HCT116 (cell line): ENCODE data around the gene IREB2. TPM values are rescaled to one million over a fixed set of nuclear protein-coding genes. Genes with fewer than 3 reads are reported as not detected.

Source experiments
- ATAC-seq: fragments of 200-7000 bp; cut with Tn5 transposase; 2 replicates; pipeline ENCODE4 v1.9.1; 2020; ENCODE audit warnings: mild to moderate bottlenecking, moderate library complexity
- BruUV-seq: library from RNA; stranded (reverse); fragments of 400-500 nt; replicated peaks from 2 replicates; lab custom pipeline; 2021; lab: Mats Ljungman, UMichigan
- CTCF ChIA-PET: fragments of 300-600 bp; sonication (Branson Sonifier 250); formaldehyde crosslinking; loops from one replicate; lab custom pipeline; 2021; ENCODE audit warnings: antibody characterized with exemption; lab: Charles Lee
- POLR2A ChIA-PET: fragments of 300-600, 350-600 bp; sonication (Branson Sonifier 250); formaldehyde crosslinking; loops from one replicate; lab custom pipeline; 2021; ENCODE audit warnings: antibody characterized with exemption; lab: Charles Lee
- RAD21 ChIA-PET, 2 experiments: fragments of 300-600 bp; sonication (Branson Sonifier 250); formaldehyde crosslinking; loops; one replicate each; lab custom pipeline; 2023; ENCODE audit warnings: low total read pairs in 2 of 2; ENCODE audit not compliant: uncharacterized antibody in 2 of 2, unreplicated experiment in 2 of 2, low non-redundant PET in 1 of 2; lab: Charles Lee
- DNase-seq: peaks from one replicate; pipeline ENCODE4 v3.0.0-alpha.2; 2010; ENCODE audit warnings: low read depth, low spot score
- H2AFZ ChIP-seq: fragments of 200-600 bp; shearing (Covaris generic), sonication (generic); 2 replicates; pipeline ENCODE4 v1.6.1; 2017; ENCODE audit warnings: low read depth, mixed run types, mixed read lengths, antibody characterized with exemption, low read length; ENCODE audit not compliant: poor library complexity, severe bottlenecking
- H3K27ac ChIP-seq: 2 replicates; pipeline ENCODE4 v1.5.1; 2012; ENCODE audit warnings: low read depth, low read length
- H3K27me3 ChIP-seq: fragments of 200-600 bp; sonication (generic); 2 replicates; pipeline ENCODE4 v1.6.1; 2016; ENCODE audit warnings: mixed run types, low read length, mixed read lengths; ENCODE audit not compliant: insufficient read depth
- H3K36me3 ChIP-seq, 2 experiments: fragments of 200-500 bp in 1 of 2; fragments of 200-600 bp in 1 of 2; sonication (Bioruptor generic) in 1 of 2; sonication (generic) in 1 of 2; 2 replicates each; pipeline versions ENCODE4 v1.5.1 to v1.6.1; 2014 to 2016; ENCODE audit warnings: low read length in 2 of 2, inconsistent platforms in 1 of 2, mixed read lengths in 1 of 2, mixed run types in 1 of 2; ENCODE audit not compliant: insufficient read depth in 2 of 2, control insufficient read depth in 1 of 2
- H3K4me1 ChIP-seq, 2 experiments: fragments of 200-600 bp in 1 of 2; sonication (generic) in 1 of 2; 2 replicates each; pipeline versions ENCODE4 v1.5.1 to v1.6.1; 2012 to 2017; ENCODE audit warnings: low read length in 2 of 2, inconsistent platforms in 1 of 2, mild to moderate bottlenecking in 1 of 2, mixed read lengths in 1 of 2, mixed run types in 1 of 2, moderate library complexity in 1 of 2; ENCODE audit not compliant: insufficient read depth in 2 of 2, control insufficient read depth in 1 of 2
- H3K4me2 ChIP-seq: fragments of 200-600 bp; sonication (generic); 2 replicates; pipeline ENCODE4 v1.6.1; 2017; ENCODE audit warnings: mixed run types, low read length, mixed read lengths
- H3K4me3 ChIP-seq, 2 experiments: fragments of 200-600 bp in 1 of 2; sonication (generic) in 1 of 2; replicated peaks in 1 of 2; 2 replicates each; pipeline ENCODE4 v1.5.1; 2011 to 2016; ENCODE audit warnings: low read length in 2 of 2, control low read depth in 1 of 2, low read depth in 1 of 2, mild to moderate bottlenecking in 1 of 2, mixed read lengths in 1 of 2, mixed run types in 1 of 2
- H3K79me2 ChIP-seq: fragments of 200-600 bp; sonication (generic); 2 replicates; pipeline ENCODE4 v1.6.1; 2017; ENCODE audit warnings: mild to moderate bottlenecking, mixed run types, low read length, moderate library complexity, mixed read lengths; ENCODE audit not compliant: insufficient read depth
- H3K9ac ChIP-seq: fragments of 200-600 bp; sonication (generic); 2 replicates; pipeline ENCODE4 v1.6.1; 2016; ENCODE audit warnings: low read length, mixed read lengths
- H3K9me2 ChIP-seq: fragments of 200-600 bp; sonication (generic), shearing (Covaris generic); 2 replicates; pipeline ENCODE4 v1.6.1; 2017; ENCODE audit warnings: mixed run types, mild to moderate bottlenecking, moderate library complexity; ENCODE audit not compliant: insufficient read depth
- H3K9me3 ChIP-seq, 2 experiments: fragments of 200-500 bp in 1 of 2; fragments of 200-600 bp in 1 of 2; sonication (Bioruptor generic) in 1 of 2; sonication (generic) in 1 of 2; 2 replicates each; pipeline ENCODE4 v1.6.1; 2014 to 2017; ENCODE audit warnings: low read length in 2 of 2, mixed read lengths in 2 of 2, inconsistent platforms in 1 of 2, low read depth in 1 of 2, mild to moderate bottlenecking in 1 of 2, mixed run types in 1 of 2, moderate library complexity in 1 of 2; ENCODE audit not compliant: control insufficient read depth in 1 of 2, insufficient read depth in 1 of 2
- H4K20me1 ChIP-seq: fragments of 200-600 bp; sonication (generic), shearing (Covaris generic); 2 replicates; pipeline ENCODE4 v1.6.1; 2017; ENCODE audit warnings: mixed run types, mild to moderate bottlenecking, moderate library complexity; ENCODE audit not compliant: insufficient read depth
- ATF3 ChIP-seq: IDR thresholded peaks from 2 replicates; pipeline ENCODE4 v1.6.1; 2012
- CBX3 ChIP-seq: IDR thresholded peaks from 2 replicates; pipeline ENCODE4 v1.6.1; 2012; ENCODE audit warnings: low read depth
- EGR1 ChIP-seq: IDR thresholded peaks from 2 replicates; pipeline ENCODE4 v1.6.1; 2012; ENCODE audit warnings: low read depth
- ELF1 ChIP-seq: IDR thresholded peaks from 2 replicates; pipeline ENCODE4 v1.6.1; 2012; ENCODE audit warnings: low read depth, borderline replicate concordance
- EZH2 ChIP-seq: fragments of 200-600 bp; sonication (generic); IDR thresholded peaks from 2 replicates; pipeline ENCODE4 v1.6.1; 2017; ENCODE audit warnings: antibody characterized with exemption, mixed run types
- EZH2phosphoT487 ChIP-seq: fragments of 200-600 bp; IDR thresholded peaks from 2 replicates; pipeline ENCODE4 v1.6.1; 2018; ENCODE audit warnings: antibody characterized with exemption, borderline replicate concordance
- FOSL1 ChIP-seq: IDR thresholded peaks from 2 replicates; pipeline ENCODE4 v1.6.1; 2012; ENCODE audit warnings: low read depth
- JUND ChIP-seq: IDR thresholded peaks from 2 replicates; pipeline ENCODE4 v1.6.1; 2012
- POLR2A ChIP-seq: IDR thresholded peaks from 2 replicates; pipeline ENCODE4 v1.7.0; 2011; ENCODE audit warnings: borderline replicate concordance; ENCODE audit not compliant: insufficient read depth, insufficient read length; ENCODE audit errors: extremely low read depth
- POLR2AphosphoS5 ChIP-seq: IDR thresholded peaks from 2 replicates; pipeline ENCODE4 v1.6.1; 2011; ENCODE audit warnings: mild to moderate bottlenecking, low read depth, low read length, moderate library complexity
- REST ChIP-seq: IDR thresholded peaks from 2 replicates; pipeline ENCODE4 v1.6.1; 2012; ENCODE audit warnings: low read depth
- SIN3A ChIP-seq: IDR thresholded peaks from 2 replicates; pipeline ENCODE4 v1.6.1; 2012; ENCODE audit warnings: low read depth
- SP1 ChIP-seq: IDR thresholded peaks from 2 replicates; pipeline ENCODE4 v1.6.1; 2012; ENCODE audit warnings: low read depth
- SRF ChIP-seq: IDR thresholded peaks from 2 replicates; pipeline ENCODE4 v1.6.1; 2012; ENCODE audit warnings: low read depth
- TCF7L2 ChIP-seq: IDR thresholded peaks from 2 replicates; pipeline ENCODE4 v1.7.0; 2011; ENCODE audit warnings: borderline replicate concordance, inconsistent platforms; ENCODE audit not compliant: insufficient read depth, insufficient read length; ENCODE audit errors: extremely low read depth
- intact Hi-C: fragments of 100-400 bp; cut with micrococcal nuclease; formaldehyde crosslinking; loops from 2 replicates; pipeline ENCODE4 v1.10.0; 2022
- total RNA-seq: library from RNA; stranded (reverse); gene quantifications from one replicate; pipeline ENCODE4 v1.2.1, GENCODE V29; 2021; ENCODE audit not compliant: unreplicated experiment
- TF ChIP-seq, protein P1 (sequence below): IDR thresholded peaks from 2 replicates; pipeline ENCODE4 v1.6.1; 2012

Gene IREB2
- total RNA-seq, 1 experiment from 2014 or later: 57.6 TPM

DNA sequence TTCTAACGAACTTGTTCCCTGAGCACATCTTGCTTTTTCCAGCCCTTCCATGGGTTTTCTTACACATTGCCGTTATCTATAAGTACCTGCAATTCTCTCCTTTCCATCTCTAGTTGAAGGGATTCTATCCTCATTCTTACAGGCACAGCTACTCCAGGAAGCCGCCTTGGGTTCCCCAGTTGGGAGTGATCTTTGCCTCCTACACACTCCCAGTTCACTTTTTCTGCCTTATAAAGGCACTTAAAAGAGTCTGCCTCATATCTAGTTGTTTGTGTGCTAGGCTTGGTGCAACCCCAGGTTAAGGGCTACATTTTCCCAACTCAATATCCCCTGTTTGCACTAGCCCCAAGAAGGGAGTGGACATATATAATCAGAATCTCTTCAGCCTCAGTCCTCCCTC is 44.0 kb upstream of the IREB2 start (continued):
- TF ChIP-seq EZH2: no peak
- no peak for TF ChIP-seq SRF
- TF ChIP-seq FOSL1: no peak

GRCh38 chr15:78394981-78395616 is 42.9 kb upstream of the IREB2 start:
- intact Hi-C loops: no loop called here
- Histone ChIP-seq H3K4me3 (no peak overlapping the region), H3K9ac (no peak overlapping the region), H3K36me3 (no peaks in the 10 kb centered on the region), H3K9me2 (no peaks in the 10 kb centered on the region), H3K27ac (no peak overlapping the region), H3K27me3 (no peaks in the 10 kb centered on the region), H3K79me2 (no peaks in the 10 kb centered on the region), H2AFZ (no peak overlapping the region), H4K20me1 (no peaks in the 10 kb centered on the region), H3K4me2 (no peak overlapping the region), H3K9me3 (no peaks in the 10 kb centered on the region), H3K4me1 (no peaks in the 10 kb centered on the region)
- ChIA-PET POLR2A (interaction anchor here (1.4 kb wide), 1 partner anchor 11 kb away, joined by 3 read pairs; no protein-coding TSS in a partner anchor), CTCF (interaction anchor here (1.2 kb wide), 1 partner anchor 11 kb away, joined by 3 read pairs; no protein-coding TSS in a partner anchor), RAD21 (no interaction called here)
- no peak for ATAC-seq
- BruUV-seq: no TSS peak
- TF ChIP-seq, protein P1, sequence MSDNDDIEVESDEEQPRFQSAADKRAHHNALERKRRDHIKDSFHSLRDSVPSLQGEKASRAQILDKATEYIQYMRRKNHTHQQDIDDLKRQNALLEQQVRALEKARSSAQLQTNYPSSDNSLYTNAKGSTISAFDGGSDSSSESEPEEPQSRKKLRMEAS: no peak
- no peak for DNase-seq

- Histone ChIP-seq H3K4me2 (no peak overlapping the region), H3K79me2 (no peaks in the 10 kb centered on the region), H3K27ac (no peak overlapping the region), H2AFZ (no peak overlapping the region), H3K36me3 (no peaks in the 10 kb centered on the region), H3K9ac (no peak overlapping the region), H3K4me3 (no peak overlapping the region), H3K9me3 (no peaks in the 10 kb centered on the region), H3K27me3 (no peaks in the 10 kb centered on the region), H3K4me1 (no peaks in the 10 kb centered on the region), H4K20me1 (no peaks in the 10 kb centered on the region), H3K9me2 (no peaks in the 10 kb centered on the region)
- no TSS peak for BruUV-seq
- ChIA-PET CTCF (interaction anchor here (0.9 to 2.3 kb wide), 6 partner anchors 10 to 44 kb away, joined by 3 to 6 read pairs (median 4); no protein-coding TSS in a partner anchor), POLR2A (no interaction called here), RAD21 (no interaction called here)
- ATAC-seq (no peak), DNase-seq (no peak)
- intact Hi-C loops: no loop called here
- no peak for TF ChIP-seq EZH2phosphoT487
- TF ChIP-seq SP1: no peak
- no peak for TF ChIP-seq EZH2
- no peak for TF ChIP-seq POLR2AphosphoS5
- no peak for TF ChIP-seq JUND
- TF ChIP-seq SIN3A: no peak
- TF ChIP-seq CBX3: no peak
- TF ChIP-seq ELF1: no peak
- no peak for TF ChIP-seq ATF3
- no peak for TF ChIP-seq TCF7L2
- TF ChIP-seq EGR1: no peak
- TF ChIP-seq POLR2A: no peak
- no peak for TF ChIP-seq REST
Measured at GRCh38 chr15:78396186-78396814, 41.7 kb upstream of the IREB2 start.
